ENCODE data around the gene GIT2. TPM values are rescaled to one million over a fixed set of nuclear protein-coding genes. Genes with fewer than 3 reads are reported as not detected.
A peak's percentile ranks its signal among the peaks of the same experiment; 100 is the strongest.

GIT2 gene
- total RNA-seq, 2 donors from 2014 or later = 24.8 to 26.8 TPM

DNA sequence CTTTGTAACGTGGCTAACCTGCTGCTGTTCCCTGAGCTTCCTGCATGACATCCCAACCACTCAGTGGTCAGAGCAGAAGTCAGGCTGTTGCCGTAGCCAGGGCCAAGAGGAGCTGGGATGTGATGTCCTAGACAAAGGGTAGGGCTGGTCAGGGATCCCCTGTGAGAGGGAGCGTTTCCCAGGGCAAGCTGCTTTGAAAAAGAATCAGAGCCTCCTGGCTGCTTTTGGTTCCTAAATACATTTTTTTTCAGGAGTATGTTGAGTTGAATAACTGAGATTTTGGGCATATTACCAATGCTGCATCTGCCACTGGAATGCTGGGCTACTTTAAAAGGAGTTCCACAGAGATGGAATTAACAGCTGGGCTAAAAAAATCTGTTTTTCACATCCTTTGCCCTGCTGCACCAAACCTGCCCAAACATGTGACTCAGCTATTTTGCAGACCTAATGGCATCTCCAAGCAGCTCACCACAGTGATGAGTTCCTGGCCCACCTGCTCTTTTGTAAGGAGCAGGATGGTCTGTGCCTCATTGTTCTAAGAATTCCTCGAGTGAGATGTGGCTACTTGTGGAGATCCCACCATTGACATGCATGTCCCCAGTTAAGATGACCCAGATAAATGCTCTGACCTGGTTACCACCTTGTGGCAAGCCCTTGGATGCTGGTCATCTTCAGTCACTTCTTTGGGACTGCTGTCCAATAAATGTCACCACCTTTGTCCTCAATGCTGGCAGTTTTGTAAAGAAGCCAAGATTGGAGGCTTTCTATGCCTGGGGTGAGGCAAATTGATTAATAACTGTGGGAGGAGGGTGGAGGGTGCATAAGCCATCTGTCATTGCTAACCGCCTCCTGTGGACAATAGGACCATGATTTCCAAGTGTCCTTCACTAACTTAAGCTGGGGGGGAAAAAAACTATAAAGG, 27.2 kb upstream of the GIT2 start:
- Histone ChIP-seq H3K27me3 (no peaks in the 10 kb centered on the region), H3K9me3 (no peaks in the 10 kb centered on the region), H3K27ac (peak overlapping the region; percentile 18 to 54), H3K36me3 (peaks cover 43% of the 10 kb centered on the region), H3K4me1 (peaks cover 0 to 29% of the 10 kb centered on the region in 2 donors), H3K4me3 (no peak overlapping the region)
- DNase-seq (ENCODE audit: low spot score) = no peak
- TF ChIP-seq, protein P1, sequence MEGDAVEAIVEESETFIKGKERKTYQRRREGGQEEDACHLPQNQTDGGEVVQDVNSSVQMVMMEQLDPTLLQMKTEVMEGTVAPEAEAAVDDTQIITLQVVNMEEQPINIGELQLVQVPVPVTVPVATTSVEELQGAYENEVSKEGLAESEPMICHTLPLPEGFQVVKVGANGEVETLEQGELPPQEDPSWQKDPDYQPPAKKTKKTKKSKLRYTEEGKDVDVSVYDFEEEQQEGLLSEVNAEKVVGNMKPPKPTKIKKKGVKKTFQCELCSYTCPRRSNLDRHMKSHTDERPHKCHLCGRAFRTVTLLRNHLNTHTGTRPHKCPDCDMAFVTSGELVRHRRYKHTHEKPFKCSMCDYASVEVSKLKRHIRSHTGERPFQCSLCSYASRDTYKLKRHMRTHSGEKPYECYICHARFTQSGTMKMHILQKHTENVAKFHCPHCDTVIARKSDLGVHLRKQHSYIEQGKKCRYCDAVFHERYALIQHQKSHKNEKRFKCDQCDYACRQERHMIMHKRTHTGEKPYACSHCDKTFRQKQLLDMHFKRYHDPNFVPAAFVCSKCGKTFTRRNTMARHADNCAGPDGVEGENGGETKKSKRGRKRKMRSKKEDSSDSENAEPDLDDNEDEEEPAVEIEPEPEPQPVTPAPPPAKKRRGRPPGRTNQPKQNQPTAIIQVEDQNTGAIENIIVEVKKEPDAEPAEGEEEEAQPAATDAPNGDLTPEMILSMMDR (IDR thresholded peaks at IDR 0.05) = no peak

DNA sequence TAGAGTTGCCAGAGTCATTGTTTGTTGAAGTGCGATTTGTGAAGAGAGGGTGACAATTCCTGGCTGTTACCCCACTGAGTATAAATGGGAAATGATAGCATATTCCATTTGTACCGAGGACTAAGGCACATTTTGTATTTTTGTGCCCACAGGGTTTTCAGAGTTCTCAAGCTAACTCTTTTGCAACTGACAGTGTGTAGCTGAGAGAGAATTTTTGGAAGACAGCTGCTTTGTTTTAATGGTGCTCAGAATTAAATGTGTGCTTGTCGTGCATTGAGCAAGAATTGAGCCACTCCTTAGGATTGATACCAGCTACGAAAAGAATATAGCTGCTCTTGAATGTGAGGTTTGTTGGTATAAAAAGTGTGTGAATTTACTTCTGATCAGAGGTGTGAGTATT, 24.8 kb upstream of the GIT2 start:
- H3K27ac ChIP-seq = no peak overlapping the region
- no peak overlapping the region for H3K4me3 ChIP-seq
- H3K9me3 ChIP-seq = no peaks in the 10 kb centered on the region
- H3K27me3 ChIP-seq = no peaks in the 10 kb centered on the region
- peaks cover 49% of the 10 kb centered on the region for H3K36me3 ChIP-seq
- peaks cover 0 to 29% of the 10 kb centered on the region in 2 donors for H3K4me1 ChIP-seq
- TF ChIP-seq, protein P1 (IDR thresholded peaks at IDR 0.05) = no peak
- DNase-seq (ENCODE audit: low spot score) = no peak

DNA sequence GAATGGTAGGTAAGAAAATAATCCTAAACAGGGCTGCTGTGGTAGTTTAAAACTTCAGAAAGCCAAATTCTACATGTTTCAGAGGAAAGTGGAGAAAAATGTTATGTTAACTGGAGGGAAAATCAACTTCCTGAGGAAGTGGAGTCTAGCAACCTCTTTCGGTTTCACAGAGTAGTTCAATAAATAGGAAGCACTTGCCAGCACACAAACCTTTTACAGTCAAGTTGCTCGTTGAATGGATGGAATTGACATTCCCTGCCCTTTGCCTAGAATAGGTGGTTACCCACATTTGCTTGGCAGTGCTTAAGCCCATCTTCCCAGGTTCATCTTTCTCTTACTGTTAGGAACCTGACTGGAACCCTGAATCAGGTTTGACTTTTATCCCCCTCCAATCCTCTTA, 19.0 kb upstream of the GIT2 start:
- Histone ChIP-seq H3K27ac (no peak overlapping the region), H3K4me3 (no peak overlapping the region), H3K27me3 (no peaks in the 10 kb centered on the region), H3K9me3 (no peaks in the 10 kb centered on the region), H3K4me1 (no peaks in the 10 kb centered on the region), H3K36me3 (peaks cover 54% of the 10 kb centered on the region)
- TF ChIP-seq, protein P1 (IDR thresholded peaks at IDR 0.05) = no peak
- no peak for DNase-seq (ENCODE audit: low spot score)

DNA sequence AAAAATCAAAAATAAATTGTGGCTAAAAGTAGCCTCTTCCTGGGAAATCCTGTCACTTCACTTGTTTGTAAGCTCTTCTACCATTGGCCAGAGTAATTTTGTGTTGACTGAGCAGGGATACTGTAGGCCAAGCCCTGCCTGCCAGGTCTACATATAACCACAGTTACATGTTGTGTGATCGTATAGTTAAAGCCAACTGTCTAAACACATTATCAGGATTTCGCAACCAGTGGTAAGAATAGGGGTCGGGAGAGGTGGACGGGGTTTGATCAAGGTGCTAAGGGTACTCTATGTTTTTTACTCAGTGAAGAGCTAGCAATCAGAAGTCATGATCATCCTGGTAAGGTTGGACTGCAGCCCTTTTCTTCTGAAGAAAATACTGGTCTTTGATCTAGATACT, 16.5 kb upstream of the GIT2 start:
- DNase-seq (ENCODE audit: low spot score) = no peak
- H3K36me3 ChIP-seq = peaks cover 29% of the 10 kb centered on the region
- no peaks in the 10 kb centered on the region for H3K4me1 ChIP-seq
- no peak overlapping the region for H3K27ac ChIP-seq
- TF ChIP-seq, protein P1 (IDR thresholded peaks at IDR 0.05) = no peak
- no peak overlapping the region for H3K4me3 ChIP-seq
- no peaks in the 10 kb centered on the region for H3K27me3 ChIP-seq
- H3K9me3 ChIP-seq = no peaks in the 10 kb centered on the region

DNA sequence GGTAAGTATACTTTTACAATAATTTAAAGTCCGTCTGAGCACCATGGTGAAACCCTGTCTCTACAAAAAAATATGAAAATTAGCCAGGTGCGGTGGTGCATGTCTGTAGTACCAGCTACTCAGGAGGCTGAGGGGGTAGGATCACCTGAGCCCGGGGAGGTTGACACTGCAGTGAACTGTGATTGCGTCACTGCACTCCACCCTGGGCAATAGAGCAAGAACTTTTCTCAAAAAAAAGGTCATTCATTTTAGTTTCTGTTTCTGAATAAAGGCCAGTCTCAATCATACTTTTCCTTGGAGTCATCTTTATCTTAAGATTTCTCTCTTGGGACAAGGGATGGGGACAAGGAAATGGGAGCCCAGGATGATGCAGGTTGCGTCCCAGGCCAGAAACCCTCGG, 16.0 kb upstream of the GIT2 start:
- TF ChIP-seq, protein P1 (IDR thresholded peaks at IDR 0.05) = no peak
- Histone ChIP-seq H3K9me3 (no peaks in the 10 kb centered on the region), H3K4me1 (no peaks in the 10 kb centered on the region), H3K36me3 (peaks cover 24% of the 10 kb centered on the region), H3K27ac (no peak overlapping the region), H3K27me3 (no peaks in the 10 kb centered on the region), H3K4me3 (no peak overlapping the region)
- DNase-seq (ENCODE audit: low spot score) = no peak

Measured in right atrium auricular region (tissue), 2 donors.